Measurements from ENCODE around the gene SH3PXD2A. TPM values are rescaled to one million over a fixed set of nuclear protein-coding genes. Genes with fewer than 3 reads are reported as not detected.

The SH3PXD2A gene
- total and polyA plus RNA-seq, 9 of the 15 experiments (the other 6 are each of a cell fraction or from before 2014, with no cell fraction given): 0.41 to 9.3 (median 2.5) TPM

- Histone ChIP-seq H3K27ac (ENCODE audit: extremely low read depth, low read depth, low read length) (no peak overlapping the region), H2AFZ (ENCODE audit: low read depth, low read length) (no peak overlapping the region), H3K9me3 (replicated peaks; ENCODE audit: control insufficient read depth, insufficient read depth, low read depth, low read length) (no peaks in the 10 kb centered on the region), H3K4me3 (no peak overlapping the region), H3K36me3 (ENCODE audit: control insufficient read depth, insufficient read depth, low read length) (no peaks in the 10 kb centered on the region), H3K9ac (ENCODE audit: insufficient read depth in 1 of 2, low read depth in 2 of 2, low read length in 2 of 2) (no peak overlapping the region), H3K4me1 (replicated peaks in 1 of 2; ENCODE audit: control insufficient read depth in 2 of 2, insufficient read depth in 2 of 2, low read length in 2 of 2) (peaks cover 0 to 7% of the 10 kb centered on the region in 2 experiments; a peak in 1 of 5 replicates), H3K4me2 (ENCODE audit: insufficient read depth, low read length) (no peak overlapping the region), H3K27me3 (ENCODE audit: control insufficient read depth in 2 of 2, insufficient read depth in 2 of 2, low read length in 2 of 2) (peaks cover 7 to 49% of the 10 kb centered on the region in 2 experiments), H3K79me2 (ENCODE audit: control insufficient read depth, insufficient read depth, low read length) (no peaks in the 10 kb centered on the region), H4K20me1 (replicated peaks; ENCODE audit: control insufficient read depth, insufficient read depth, low read length) (no peaks in the 10 kb centered on the region), H3K9me1 (ENCODE audit: control insufficient read depth, insufficient read depth, low read length) (no peaks in the 10 kb centered on the region)
- no TSS peak for BruUV-seq (replicated peaks)
- ChIA-PET POLR2A (interaction anchor here (0.7 to 1.2 kb wide), 2 partner anchors 19 to 55 kb away, joined by 3 read pairs; no protein-coding TSS in a partner anchor), CTCF (ENCODE audit: low intra/inter-chr PET ratio) (interaction anchor here (0.6 kb wide), 1 partner anchor 46 kb away, joined by 3 read pairs; no protein-coding TSS in a partner anchor)
- no peak for FAIRE-seq
- in situ Hi-C loops (cut with MboI) (loop anchor here (25.0 kb wide), 1 partner anchor 267 kb away; no protein-coding TSS in a partner anchor), intact Hi-C loops (cut with micrococcal nuclease) (no loop called here)
- DNase-seq (ENCODE audit: extremely low read depth in 1 of 4, low spot score in 3 of 4): no peak
- no peak for ATAC-seq
- 7% methylated on average over 9 of the region's 13 CpGs for WGBS (ENCODE audit: insufficient coverage, low coverage, missing lambda C conversion rate)
- TF ChIP-seq ZNF431 (CRISPR knock-in tag; IDR thresholded peaks at IDR 0.05): no peak
- TF ChIP-seq BRF1 (IDR thresholded peaks at IDR 0.05; ENCODE audit: borderline replicate concordance, extremely low read depth, insufficient read length): no peak
- TF ChIP-seq EGR1 (conservative IDR thresholded peaks at IDR 0.05): no peak
- no peak for TF ChIP-seq ARID2 (IDR thresholded peaks at IDR 0.05)
- TF ChIP-seq ILF3 (IDR thresholded peaks at IDR 0.05; ENCODE audit: borderline replicate concordance): no peak
- TF ChIP-seq SLC30A9 (CRISPR knock-in tag; IDR thresholded peaks at IDR 0.05): no peak
- no peak for TF ChIP-seq ZZZ3 (IDR thresholded peaks at IDR 0.05)
- TF ChIP-seq ZNF780A (CRISPR knock-in tag; IDR thresholded peaks at IDR 0.05): no peak
- TF ChIP-seq HSF4 (CRISPR knock-in tag; IDR thresholded peaks at IDR 0.05; ENCODE audit: borderline replicate concordance): no peak
- no peak for TF ChIP-seq HNRNPLL (IDR thresholded peaks at IDR 0.05; ENCODE audit: low read depth, low read length, poor library complexity, severe bottlenecking)
- TF ChIP-seq SP1 (CRISPR knock-in tag; IDR thresholded peaks at IDR 0.05): no peak
- TF ChIP-seq ZNF740 (CRISPR knock-in tag; IDR thresholded peaks at IDR 0.05): no peak
- no peak for TF ChIP-seq ZNF740 (tag; IDR thresholded peaks at IDR 0.05)
- TF ChIP-seq CREB3L1 (IDR thresholded peaks at IDR 0.05; ENCODE audit: borderline replicate concordance, low read depth): no peak
- TF ChIP-seq ETV5 (CRISPR knock-in tag; IDR thresholded peaks at IDR 0.05; ENCODE audit: low read depth): no peak
- no peak for TF ChIP-seq PML (IDR thresholded peaks at IDR 0.05; ENCODE audit: low read length)
- no peak for TF ChIP-seq ZNF668 (CRISPR knock-in tag; IDR thresholded peaks at IDR 0.05)
- no peak for TF ChIP-seq NELFE (IDR thresholded peaks at IDR 0.05; ENCODE audit: insufficient read depth, insufficient read length)
Measured at GRCh38 chr10:103854265-103854685, 1.1 kb downstream of the SH3PXD2A start.

Measured in K562 (cell line).